Transverse colon (tissue), 3 donors: ENCODE results near the gene FBXO44.

Source experiments
- POLR2A ChIP-seq: fragments of 450-650 bp; IDR thresholded peaks from one replicate; pipeline ENCODE4 v1.6.1; 2016; ENCODE audit warnings: antibody characterized with exemption, mild to moderate bottlenecking, moderate library complexity
- TF ChIP-seq, protein P1 (sequence below), 5 experiments: fragments of 200-600 bp in 3 of 5; fragments of 450-650 bp in 2 of 5; sonication (generic) in 3 of 5; IDR thresholded peaks; 1 replicate in 2 of 5; 2 replicates in 3 of 5; pipeline ENCODE4 v1.5.1; 2016 to 2017; ENCODE audit warnings: antibody characterized with exemption in 5 of 5, inconsistent platforms in 3 of 5, mild to moderate bottlenecking in 2 of 5, moderate library complexity in 1 of 5

DNA sequence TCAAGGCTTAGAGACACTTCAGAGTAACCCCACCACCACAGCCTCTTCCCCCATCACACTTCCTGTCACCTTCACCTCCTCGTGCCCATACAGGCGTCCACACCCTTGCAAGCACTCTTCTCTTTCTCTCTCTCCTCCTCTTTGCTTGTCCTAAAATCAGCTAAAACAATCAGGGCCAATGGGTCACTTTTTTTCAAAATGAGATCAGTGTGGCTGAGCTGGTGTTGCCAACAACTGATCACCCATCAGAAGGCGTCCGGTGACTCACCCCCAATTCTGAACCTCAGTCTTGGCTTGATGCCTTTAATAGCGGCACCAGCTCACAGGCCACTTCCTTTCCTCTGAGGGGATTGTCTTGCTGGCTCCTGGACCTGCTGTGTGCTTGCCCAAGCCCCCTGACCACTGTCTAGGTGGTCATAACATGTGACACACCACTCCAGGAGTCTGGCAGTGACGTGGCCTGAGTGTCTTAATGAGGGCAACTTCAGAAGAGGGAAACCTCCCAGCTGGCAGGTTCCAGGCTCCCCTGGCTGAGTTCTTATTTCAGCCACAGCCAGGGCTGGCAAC is 38.4 kb downstream of the FBXO44 start:
- TF ChIP-seq, protein P1, sequence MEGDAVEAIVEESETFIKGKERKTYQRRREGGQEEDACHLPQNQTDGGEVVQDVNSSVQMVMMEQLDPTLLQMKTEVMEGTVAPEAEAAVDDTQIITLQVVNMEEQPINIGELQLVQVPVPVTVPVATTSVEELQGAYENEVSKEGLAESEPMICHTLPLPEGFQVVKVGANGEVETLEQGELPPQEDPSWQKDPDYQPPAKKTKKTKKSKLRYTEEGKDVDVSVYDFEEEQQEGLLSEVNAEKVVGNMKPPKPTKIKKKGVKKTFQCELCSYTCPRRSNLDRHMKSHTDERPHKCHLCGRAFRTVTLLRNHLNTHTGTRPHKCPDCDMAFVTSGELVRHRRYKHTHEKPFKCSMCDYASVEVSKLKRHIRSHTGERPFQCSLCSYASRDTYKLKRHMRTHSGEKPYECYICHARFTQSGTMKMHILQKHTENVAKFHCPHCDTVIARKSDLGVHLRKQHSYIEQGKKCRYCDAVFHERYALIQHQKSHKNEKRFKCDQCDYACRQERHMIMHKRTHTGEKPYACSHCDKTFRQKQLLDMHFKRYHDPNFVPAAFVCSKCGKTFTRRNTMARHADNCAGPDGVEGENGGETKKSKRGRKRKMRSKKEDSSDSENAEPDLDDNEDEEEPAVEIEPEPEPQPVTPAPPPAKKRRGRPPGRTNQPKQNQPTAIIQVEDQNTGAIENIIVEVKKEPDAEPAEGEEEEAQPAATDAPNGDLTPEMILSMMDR (IDR thresholded peaks at IDR 0.05): no peak
- no peak for TF ChIP-seq POLR2A
